K562 (cell line): Measurements from ENCODE around the gene PRSS50. TPM values are rescaled to one million over a fixed set of nuclear protein-coding genes. Genes with fewer than 3 reads are reported as not detected.

ENCODE experiments used
- AFF4 ChIP-seq: sonication (generic); formaldehyde crosslinking; IDR thresholded peaks from 2 replicates; pipeline ENCODE4 v1.8.0; 2023; ENCODE audit warnings: mild to moderate bottlenecking, missing genetic modification reagents
- CTCFL ChIP-seq: IDR thresholded peaks from 2 replicates; pipeline ENCODE4 v1.6.1; 2011; ENCODE audit warnings: borderline replicate concordance, low read depth, mild to moderate bottlenecking, moderate library complexity, low read length; ENCODE audit not compliant: insufficient read depth, poor library complexity, severe bottlenecking
- HES1 ChIP-seq: fragments of 450-650 bp; IDR thresholded peaks from 2 replicates; pipeline ENCODE4 v1.6.1; 2016; ENCODE audit warnings: low read depth, mild to moderate bottlenecking, moderate library complexity
- MEF2D ChIP-seq: conservative IDR thresholded peaks from 2 replicates; pipeline ENCODE4 v1.6.1; 2016; ENCODE audit warnings: low read depth, missing genetic modification characterization, missing compliant biosample characterization
- NRF1 ChIP-seq, 2 experiments: fragments of 450-650 bp; IDR thresholded peaks in 1 of 2; conservative IDR thresholded peaks in 1 of 2; 2 replicates each; pipeline ENCODE4 v1.6.1; 2014; ENCODE audit warnings: mild to moderate bottlenecking in 2 of 2
- PCBP2 ChIP-seq: fragments of 200-400 bp; formaldehyde crosslinking; IDR thresholded peaks from 2 replicates; pipeline ENCODE4 v1.6.1; 2018; ENCODE audit warnings: low read length, low read depth, mild to moderate bottlenecking, moderate library complexity; ENCODE audit not compliant: poor library complexity, severe bottlenecking
- RBM25 ChIP-seq: fragments of 200-400 bp; formaldehyde crosslinking; IDR thresholded peaks from 2 replicates; pipeline ENCODE4 v1.6.1; 2018; ENCODE audit warnings: low read length, low read depth, moderate library complexity; ENCODE audit not compliant: severe bottlenecking
- RFX5 ChIP-seq: IDR thresholded peaks from 2 replicates; pipeline ENCODE4 v1.6.1; 2011; ENCODE audit warnings: low read depth, mild to moderate bottlenecking, improper control_type of control experiment, low read length
- TFAP4 ChIP-seq: sonication (generic); formaldehyde crosslinking; IDR thresholded peaks from 2 replicates; pipeline ENCODE4 v1.8.0; 2022; ENCODE audit warnings: missing genetic modification reagents, mild to moderate bottlenecking, moderate library complexity, borderline replicate concordance
- ZBTB7A ChIP-seq: IDR thresholded peaks from 2 replicates; pipeline ENCODE4 v1.6.1; 2011; ENCODE audit warnings: low read depth, mild to moderate bottlenecking, low read length, moderate library complexity, borderline replicate concordance; ENCODE audit not compliant: control insufficient read depth
- ZKSCAN8 ChIP-seq: fragments of 200-800 bp; sonication (Bioruptor generic); IDR thresholded peaks from 2 replicates; pipeline ENCODE4 v1.6.1; 2016; ENCODE audit warnings: missing genetic modification characterization, missing compliant biosample characterization
- ZNF12 ChIP-seq: sonication (generic); formaldehyde crosslinking; IDR thresholded peaks from 2 replicates; pipeline ENCODE4 v1.4.0; 2020; ENCODE audit warnings: mild to moderate bottlenecking, missing genetic modification reagents
- ZNF124 ChIP-seq: sonication (generic); formaldehyde crosslinking; IDR thresholded peaks from 2 replicates; pipeline ENCODE4 v1.8.1; 2022; ENCODE audit warnings: missing genetic modification reagents
- ZNF518B ChIP-seq: fragments of 250-450 bp; sonication (Bioruptor Pico); IDR thresholded peaks from 2 replicates; pipeline ENCODE4 v1.5.0; 2021; ENCODE audit warnings: mild to moderate bottlenecking, moderate library complexity
- ZNF717 ChIP-seq: fragments of 250-450 bp; sonication (Bioruptor Pico); IDR thresholded peaks from 2 replicates; pipeline ENCODE4 v1.5.0; 2021
- polyA plus RNA-seq, 8 experiments: library from polyadenylated mRNA; depleted of rRNA in 4 of 8; stranded (reverse) in 5 of 8; unstranded in 3 of 8; fragments of >200 nt; fragmentation: Nextera tagmentation in 2 of 8; fragmentation: Illumina TruSeq in 1 of 8; extraction: Ambion mirVana in 2 of 8; extraction: Trizol in 1 of 8; gene quantifications; 2 replicates each; pipeline versions ENCODE4 v1.2.1 to v1.2.3, GENCODE V29; 2011 to 2014; ENCODE audit warnings: inconsistent platforms in 1 of 8, missing spikeins in 1 of 8
- total RNA-seq, 7 experiments: library from RNA; depleted of rRNA in 6 of 7; stranded (reverse); fragments of >200 nt in 6 of 7; fragmentation: Illumina TruSeq in 2 of 7; extraction: Trizol in 2 of 7; gene quantifications; 2 replicates each; pipeline versions ENCODE4 v1.2.1 to v1.2.3, GENCODE V29; 2011 to 2021; ENCODE audit warnings: low replicate concordance in 1 of 7

PRSS50 gene
- total and polyA plus RNA-seq, 9 of the 15 experiments (the other 6 are each of a cell fraction or from before 2014, with no cell fraction given), result 0.01 TPM; not detected in 8

- TF ChIP-seq ZNF518B (CRISPR knock-in tag) (no peak), HES1 (no peak), PCBP2 (no peak), RFX5 (no peak), RBM25 (no peak), NRF1 (conservative IDR thresholded peaks at IDR 0.05 in 1 of 2, IDR thresholded peaks at IDR 0.05 in 1 of 2) (no peak), ZKSCAN8 (CRISPR knock-in tag) (no peak), ZBTB7A (peak; percentile 16; the same call in 1 of the 2 replicates), AFF4 (CRISPR knock-in tag) (no peak), ZNF717 (no peak), ZNF124 (CRISPR knock-in tag) (no peak), MEF2D (tag) (no peak), TFAP4 (CRISPR knock-in tag) (no peak; the same call in 1 of the 2 replicates), ZNF12 (no peak), CTCFL (peak; percentile 29)
Measured at GRCh38 chr3:46693038-46693891, 24.4 kb downstream of the PRSS50 start, which contains the start of gene ALS2CL (continued).
